CD4-positive, alpha-beta T cell treated with Interleukin-15 for 4 hours (primary cell): ENCODE measurements around the gene PRPF40A.

Source experiments
- DNase-seq: peaks from one replicate; pipeline ENCODE4 v3.0.0-alpha.2; 2020; ENCODE audit warnings: low spot score

PRPF40A gene

DNA sequence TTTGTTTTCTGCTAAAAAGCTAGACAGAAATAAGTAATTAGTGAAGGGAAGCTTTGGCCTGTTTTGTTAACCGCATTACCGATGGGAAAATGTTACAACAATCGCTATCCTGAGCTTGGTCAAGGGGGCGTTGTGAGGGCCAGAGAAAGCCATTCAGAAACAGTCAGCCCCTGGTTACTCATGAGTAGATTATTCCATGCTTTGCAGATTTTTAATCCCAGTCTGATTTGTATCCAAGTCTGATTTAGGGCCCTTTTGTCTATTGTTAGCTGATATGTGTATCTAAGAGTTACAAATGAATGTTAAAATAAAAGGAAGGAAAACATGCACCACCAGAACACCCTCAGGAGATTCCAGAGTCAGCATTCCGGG is 99.1 kb downstream of the PRPF40A start:
- DNase-seq, result no peak

DNA sequence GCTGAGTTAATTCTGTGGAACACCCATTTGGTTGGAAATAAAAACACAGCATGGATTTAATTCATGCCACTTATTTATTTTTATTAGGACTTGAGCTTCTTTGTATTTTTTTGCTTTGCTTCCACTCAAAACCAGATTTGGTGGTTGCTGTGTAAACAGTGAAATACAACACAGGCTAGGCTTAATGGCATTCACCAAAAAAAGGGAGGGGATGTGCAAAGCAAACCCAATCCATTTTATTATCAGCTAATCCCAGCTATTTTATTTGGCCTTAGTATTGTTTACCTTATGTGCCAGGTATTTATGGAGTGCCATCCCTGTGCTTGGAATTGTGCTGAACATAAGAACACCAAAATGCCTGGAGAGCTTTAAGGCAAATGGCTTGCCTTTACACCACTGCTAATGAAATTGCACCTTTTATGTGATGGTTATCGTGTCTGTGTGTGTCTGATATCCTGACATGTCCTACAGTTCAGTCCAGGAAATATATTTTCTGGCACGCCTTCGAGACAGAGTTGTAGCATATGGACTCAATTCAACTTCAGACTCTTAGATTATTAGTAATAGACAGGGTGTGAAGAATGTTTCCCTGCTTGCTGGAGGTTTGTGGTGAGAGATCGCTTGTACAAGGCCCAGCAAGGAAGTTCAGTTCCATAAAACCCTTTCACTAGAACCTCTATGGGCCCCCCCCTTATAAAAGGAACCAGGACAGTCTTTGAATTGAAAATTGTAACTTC is 99.6 kb downstream of the PRPF40A start:
- no peak for DNase-seq

DNA sequence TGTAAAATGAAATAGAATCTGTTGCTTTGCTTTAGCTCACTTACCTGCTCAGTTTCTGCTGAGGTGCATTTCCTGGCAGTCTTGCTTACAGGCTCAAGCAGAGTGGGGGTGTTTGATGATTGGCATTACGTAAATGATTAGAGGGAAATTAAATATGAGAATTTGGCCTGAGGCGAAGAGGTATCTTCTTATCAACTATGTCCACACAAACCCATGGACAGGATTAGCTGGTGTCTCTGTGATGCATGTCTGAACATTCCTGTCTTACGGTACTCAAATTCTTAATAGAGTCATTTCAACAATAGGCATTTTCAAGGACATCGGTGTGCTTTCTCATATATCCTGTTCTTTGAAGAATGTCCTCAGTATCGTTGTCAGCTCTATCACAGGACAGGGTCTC is 102.1 kb downstream of the PRPF40A start:
- no peak for DNase-seq

DNA sequence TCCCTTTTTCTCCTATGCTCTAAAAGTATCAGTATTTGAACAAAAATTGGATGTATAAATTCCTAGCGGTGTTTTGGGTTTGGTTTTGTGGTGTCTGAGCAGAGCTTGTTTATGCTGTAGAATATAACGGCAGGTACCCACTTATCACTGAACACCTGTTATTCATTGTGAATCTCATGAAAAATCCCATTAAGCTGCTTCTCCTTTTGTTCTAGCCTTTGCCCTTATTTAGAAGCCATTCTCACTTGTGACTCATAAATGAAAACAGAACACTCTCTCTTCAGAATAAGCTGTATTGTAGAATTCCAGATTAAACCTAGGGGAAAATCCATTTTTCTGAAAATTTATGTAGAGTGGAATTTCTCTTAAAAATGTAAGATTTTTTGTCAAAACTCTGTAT is 104.0 kb downstream of the PRPF40A start:
- DNase-seq, result no peak

DNA sequence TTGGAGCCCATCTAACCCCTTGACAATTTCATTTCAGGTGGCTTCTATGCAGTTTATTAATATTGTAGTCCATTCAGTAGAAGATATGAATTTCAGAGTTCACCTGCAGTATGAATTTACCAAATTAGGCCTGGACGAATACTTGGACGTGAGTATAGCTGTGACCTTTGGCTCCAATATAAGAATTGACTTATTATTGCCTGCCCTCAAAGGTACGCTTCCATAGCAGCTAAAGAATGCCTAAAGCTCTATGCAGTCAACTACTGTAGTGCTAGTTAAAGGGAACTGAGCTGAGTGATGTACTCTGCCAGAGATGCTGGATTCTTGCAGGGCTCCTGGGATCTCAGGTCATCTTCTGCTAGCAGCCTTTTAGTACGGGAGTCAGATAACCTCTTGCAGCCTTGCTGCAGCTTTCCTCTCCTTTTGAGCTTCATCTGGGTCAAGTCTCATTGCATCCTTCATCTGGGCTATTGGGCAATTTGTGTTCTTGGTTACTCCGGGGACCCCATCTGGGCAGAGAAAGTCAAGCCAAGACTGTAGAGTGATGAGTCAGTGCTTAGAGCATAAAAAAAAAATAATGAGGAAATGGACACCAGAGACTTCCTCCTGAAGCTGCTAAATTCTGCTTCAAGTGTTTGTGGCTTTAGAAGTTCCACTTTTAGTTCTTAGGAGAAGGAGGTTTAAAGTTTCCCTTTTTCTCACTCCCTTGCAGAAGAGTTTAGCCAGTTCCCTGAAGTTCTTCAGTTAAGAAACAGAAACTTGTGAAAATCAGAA is 105.6 kb downstream of the PRPF40A start:
- DNase-seq, result peak; percentile 4

DNA sequence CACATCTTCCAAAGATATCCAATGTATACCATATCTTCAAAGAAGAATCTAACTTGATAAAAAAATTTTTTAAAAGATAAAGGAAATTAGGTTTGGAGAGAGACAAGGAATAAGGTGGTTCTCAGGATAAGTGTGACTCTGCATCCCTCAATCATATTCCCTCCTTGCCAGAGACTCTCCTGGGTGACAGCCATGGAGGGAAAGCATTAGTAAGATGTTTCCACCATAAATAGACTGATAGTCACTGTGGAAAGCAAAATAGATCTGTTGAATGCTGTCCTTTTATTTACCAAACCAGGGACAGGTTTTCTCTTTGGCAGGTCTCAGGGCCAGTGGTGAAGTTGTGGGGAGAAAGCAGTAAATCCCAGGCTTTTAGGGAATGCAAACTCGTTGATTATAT is 107.6 kb downstream of the PRPF40A start:
- DNase-seq, result no peak

DNA sequence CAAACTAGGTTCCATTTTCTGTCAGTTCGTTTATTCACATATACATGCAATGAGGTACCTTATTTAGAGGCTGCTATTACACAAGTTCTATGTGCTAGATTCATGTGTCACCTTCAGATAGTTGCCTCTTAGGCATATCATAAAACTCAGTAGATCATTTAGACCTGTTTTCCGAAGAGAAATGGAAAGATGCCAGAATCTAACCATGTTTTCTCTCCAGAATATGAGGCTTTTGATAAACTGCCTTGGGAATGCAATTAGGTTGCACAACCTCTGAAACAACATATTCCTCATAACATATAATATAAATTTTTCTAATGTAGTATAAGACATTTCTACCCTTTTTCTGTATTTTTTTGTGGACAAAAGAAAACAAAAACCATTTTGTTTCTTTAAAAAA is 108.1 kb downstream of the PRPF40A start:
- DNase-seq, result no peak

DNA sequence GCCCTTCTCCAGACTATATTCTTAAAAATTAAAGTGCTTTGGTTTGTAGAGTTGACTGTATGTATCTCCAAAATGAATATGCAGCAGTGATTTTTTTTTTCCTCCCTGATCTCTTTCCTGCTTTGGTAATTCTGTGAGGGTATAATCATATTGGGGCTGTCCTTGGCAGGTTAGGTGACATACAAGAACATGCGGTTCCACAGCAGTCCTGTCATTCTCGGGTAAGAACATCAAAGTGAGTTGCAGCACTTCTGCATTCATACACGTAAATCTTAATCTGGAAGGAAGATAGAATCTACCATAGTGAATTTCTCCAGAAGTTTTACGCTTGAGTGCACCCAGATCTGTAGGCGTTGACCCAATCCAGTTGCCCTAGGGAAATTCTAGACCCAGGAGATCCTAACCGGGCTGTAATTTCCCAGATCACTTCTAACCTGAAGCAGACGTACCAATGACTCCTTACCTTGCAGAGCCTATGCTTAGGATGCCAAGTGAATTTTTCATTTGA is 109.4 kb downstream of the PRPF40A start:
- no peak for DNase-seq

DNA sequence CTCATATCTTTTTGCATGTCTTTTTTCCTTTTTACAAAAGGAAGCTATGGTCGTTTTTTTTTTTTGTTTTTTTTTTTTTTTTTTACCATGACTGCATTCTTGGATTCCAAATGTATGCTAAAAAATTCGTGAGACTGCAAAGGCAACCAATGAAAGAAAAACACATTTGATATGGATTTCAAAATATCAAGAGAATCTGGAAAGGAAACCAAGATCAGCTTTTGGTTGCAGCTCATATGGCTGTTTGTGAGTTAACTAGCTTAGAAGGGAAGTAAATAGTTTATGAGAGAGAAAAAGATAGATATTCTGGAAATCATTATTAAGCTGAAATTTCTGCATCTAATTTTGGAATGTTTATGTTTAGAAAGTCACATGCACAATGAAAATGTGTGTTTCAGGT is 110.3 kb downstream of the PRPF40A start:
- no peak for DNase-seq

DNA sequence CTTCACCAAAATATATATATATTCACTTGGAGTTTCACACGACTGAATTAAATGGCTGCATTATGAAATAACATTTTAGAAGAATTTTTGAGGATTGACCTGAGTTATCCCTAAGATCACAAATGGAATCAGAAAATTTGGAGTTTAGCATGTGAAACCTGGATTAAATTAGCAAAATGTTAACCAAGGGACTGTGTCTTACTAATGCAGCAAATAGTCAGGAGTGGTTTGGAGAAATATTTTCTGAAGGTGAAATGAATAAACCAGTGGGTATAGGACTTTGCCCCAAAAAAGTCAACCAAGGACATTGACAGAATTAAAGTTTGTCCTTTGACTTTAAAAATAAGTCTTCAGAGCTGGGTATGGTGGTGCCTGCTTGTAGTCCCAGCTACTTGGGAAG is 111.2 kb downstream of the PRPF40A start:
- DNase-seq, result no peak

DNA sequence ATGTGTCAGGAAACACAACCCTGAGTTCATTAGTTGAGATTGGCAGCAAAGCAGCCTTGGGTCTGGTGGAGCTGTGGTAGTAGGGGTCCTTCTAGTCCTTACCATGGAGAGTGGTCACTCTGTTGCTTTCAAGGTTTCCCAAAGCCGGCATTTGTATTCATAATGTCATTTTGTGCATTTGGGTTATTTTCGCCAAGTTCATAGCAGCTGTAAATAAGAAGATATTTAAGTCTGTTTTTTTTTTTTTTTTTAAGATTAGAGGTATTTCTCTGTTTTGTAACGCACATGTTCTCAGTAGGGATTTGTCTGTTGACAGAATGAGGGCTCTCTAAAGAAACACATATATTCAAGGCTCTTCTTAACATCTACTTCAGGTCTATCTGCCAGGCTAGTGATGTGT is 114.1 kb downstream of the PRPF40A start:
- DNase-seq, result no peak

DNA sequence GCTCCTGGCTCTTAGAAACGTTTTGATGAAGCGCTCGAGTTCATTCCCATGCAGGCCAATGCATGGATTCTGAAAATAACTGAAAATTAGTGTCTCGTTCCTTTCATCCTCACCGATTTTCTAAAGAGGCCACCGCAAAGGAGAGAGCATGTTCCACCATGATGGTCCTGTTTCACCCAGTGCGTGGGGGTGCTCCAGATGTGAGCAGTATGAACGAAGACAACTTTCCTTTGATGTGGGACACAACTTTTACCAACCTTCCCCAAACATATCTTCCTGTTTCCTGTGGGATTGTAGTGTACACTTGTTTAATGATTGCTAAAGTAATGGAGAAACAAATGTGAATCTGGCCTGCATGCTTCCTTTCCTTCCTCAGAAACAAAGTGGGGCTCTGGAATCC is 114.5 kb downstream of the PRPF40A start:
- DNase-seq, result no peak
